SH-SY5Y (cell line): ENCODE measurements around the gene PSMD12.

ENCODE experiments used
- GATA2 ChIP-seq: IDR thresholded peaks from 2 replicates; pipeline ENCODE4 v1.6.1; 2011; ENCODE audit warnings: mild to moderate bottlenecking, low read depth, low read length
- GATA3 ChIP-seq: IDR thresholded peaks from 2 replicates; pipeline ENCODE4 v1.6.1; 2011; ENCODE audit warnings: low read depth, mild to moderate bottlenecking, low read length, moderate library complexity

- no peak for TF ChIP-seq GATA3
- no peak for TF ChIP-seq GATA2
Observed at GRCh38 chr17:67377488-67378453, 11.4 kb upstream of the PSMD12 start.
